ENCODE data around the gene FASTKD1.

GRCh38 chr2:169520896-169521295 lies 52.8 kb downstream of the FASTKD1 start:
- TF ChIP-seq, protein P1, sequence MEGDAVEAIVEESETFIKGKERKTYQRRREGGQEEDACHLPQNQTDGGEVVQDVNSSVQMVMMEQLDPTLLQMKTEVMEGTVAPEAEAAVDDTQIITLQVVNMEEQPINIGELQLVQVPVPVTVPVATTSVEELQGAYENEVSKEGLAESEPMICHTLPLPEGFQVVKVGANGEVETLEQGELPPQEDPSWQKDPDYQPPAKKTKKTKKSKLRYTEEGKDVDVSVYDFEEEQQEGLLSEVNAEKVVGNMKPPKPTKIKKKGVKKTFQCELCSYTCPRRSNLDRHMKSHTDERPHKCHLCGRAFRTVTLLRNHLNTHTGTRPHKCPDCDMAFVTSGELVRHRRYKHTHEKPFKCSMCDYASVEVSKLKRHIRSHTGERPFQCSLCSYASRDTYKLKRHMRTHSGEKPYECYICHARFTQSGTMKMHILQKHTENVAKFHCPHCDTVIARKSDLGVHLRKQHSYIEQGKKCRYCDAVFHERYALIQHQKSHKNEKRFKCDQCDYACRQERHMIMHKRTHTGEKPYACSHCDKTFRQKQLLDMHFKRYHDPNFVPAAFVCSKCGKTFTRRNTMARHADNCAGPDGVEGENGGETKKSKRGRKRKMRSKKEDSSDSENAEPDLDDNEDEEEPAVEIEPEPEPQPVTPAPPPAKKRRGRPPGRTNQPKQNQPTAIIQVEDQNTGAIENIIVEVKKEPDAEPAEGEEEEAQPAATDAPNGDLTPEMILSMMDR (IDR thresholded peaks at IDR 0.05 in 2 of 3, conservative IDR thresholded peaks at IDR 0.05 in 1 of 3; ENCODE audit: control insufficient read depth in 2 of 3, extremely low read depth in 1 of 3, insufficient read depth in 1 of 3, low read depth in 3 of 3, low read length in 3 of 3), result no peak
- no peak for TF ChIP-seq RELA (IDR thresholded peaks at IDR 0.05; ENCODE audit: borderline replicate concordance, partially characterized antibody)
- no peak for TF ChIP-seq EZH2 (IDR thresholded peaks at IDR 0.05; ENCODE audit: borderline replicate concordance, control insufficient read depth, low read depth, low read length)
- no peak for TF ChIP-seq CHD2 (IDR thresholded peaks at IDR 0.05; ENCODE audit: borderline replicate concordance, low read depth, low read length)
- no peak for TF ChIP-seq PRDM15 (CRISPR knock-in tag; IDR thresholded peaks at IDR 0.05)
- no peak for TF ChIP-seq ZBED1 (IDR thresholded peaks at IDR 0.05; ENCODE audit: borderline replicate concordance)
- no peak for TF ChIP-seq ZNF207 (IDR thresholded peaks at IDR 0.05; ENCODE audit: borderline replicate concordance)
- TF ChIP-seq USF2 (IDR thresholded peaks at IDR 0.05; ENCODE audit: borderline replicate concordance, low read depth, low read length), result no peak

All from GM12878 (cell line).